NCI-H2029 treated with DMSO at 0.1 percent for 48 hours (cell line): Measurements from ENCODE around the gene RETREG2.

Experiments
- DNase-seq: peaks from one replicate; lab custom pipeline; 2025; lab: John Stamatoyannopoulos, UW

Gene RETREG2

DNA sequence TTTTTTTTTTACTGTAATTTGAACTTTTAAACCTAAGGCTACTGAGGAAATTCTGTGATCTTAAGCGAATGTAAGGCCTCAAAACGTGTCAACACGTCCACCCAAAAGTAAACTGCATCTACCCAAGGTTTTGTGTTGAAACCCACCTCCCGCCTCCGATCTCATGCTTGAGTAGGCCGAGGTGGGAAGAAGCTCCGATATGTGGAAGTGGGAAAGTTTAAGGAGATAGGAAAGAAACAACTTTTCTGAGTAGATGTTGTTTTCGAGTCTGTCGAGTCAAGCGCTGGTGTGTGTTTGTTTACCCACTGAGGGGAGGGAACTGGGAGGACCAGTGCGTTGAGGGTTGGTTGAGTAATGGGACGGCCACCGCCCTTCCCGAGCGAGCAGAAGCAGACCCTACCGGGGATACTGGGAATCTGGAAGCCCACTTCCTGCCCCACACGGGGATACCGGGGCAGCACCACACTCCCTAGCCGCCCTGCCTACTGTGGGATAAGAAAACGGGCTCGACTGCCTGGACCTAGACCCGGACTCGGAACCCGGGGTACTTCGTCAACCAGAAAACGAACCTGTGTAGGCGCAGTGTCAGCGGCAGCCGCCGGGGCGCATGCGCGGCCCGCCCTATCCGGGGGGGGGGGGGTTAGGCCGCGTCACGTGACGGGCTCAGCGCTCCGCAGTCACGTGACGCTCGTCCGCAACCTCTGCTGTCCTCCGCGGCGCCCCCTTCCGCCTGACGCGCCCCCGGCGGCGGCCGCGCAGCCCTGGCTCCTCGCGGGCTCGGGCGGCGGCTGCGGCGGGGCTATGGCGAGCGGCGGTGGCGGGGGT is at the start of gene RETREG2:
TSS of gene RETREG2 (plus strand) at position 724 of the 825 bp plus-strand sequence. CDS start at position 802, 78 bp downstream.
- DNase-seq, result peak; percentile 88

DNA sequence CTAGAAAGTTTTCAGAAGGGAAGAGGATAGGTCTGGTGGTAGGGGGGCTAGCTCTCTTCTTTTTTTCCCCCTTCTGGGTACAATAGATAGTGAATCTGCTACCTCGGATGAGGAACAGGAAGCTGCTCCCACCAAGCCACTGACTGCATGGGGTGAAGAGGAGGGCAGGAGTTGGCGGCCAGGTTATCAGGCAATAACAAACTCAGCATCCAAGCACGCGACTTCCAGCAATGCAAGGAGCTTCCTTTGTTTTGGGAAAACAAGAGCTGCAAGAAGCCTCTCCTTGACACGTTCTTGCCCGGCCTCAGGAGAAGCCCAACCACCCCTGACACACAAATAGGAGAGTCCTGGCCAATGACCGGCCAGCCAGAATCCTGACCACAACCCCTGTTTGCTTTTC is 49.7 kb upstream of the RETREG2 start:
- no peak for DNase-seq

DNA sequence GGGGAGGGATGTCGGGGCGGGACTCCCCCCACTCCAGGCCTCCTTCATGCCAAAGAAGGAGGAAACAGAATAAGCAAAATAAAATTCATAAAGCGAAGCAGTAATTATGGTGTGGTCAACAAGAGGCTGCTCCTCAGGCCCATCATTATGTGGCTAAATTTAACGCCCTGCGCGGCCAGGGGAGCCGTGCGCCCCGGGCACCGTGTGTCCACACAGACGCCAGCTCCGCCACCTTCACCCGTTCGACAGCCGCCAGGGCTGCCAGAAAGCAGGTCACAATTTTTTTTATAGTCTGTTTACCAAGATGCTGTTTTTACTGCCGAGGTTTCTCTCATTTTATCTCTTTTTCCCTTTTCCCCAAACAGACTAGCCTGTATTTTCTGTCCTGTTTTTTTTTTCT is 48.5 kb upstream of the RETREG2 start:
- no peak for DNase-seq

- no peak for DNase-seq
Measured at GRCh38 chr2:219131327-219131726, 46.7 kb upstream of the RETREG2 start.

GRCh38 chr2:219131744-219132143 is 46.3 kb upstream of the RETREG2 start:
- no peak for DNase-seq

GRCh38 chr2:219133976-219134375 is 44.1 kb upstream of the RETREG2 start:
- no peak for DNase-seq

DNA sequence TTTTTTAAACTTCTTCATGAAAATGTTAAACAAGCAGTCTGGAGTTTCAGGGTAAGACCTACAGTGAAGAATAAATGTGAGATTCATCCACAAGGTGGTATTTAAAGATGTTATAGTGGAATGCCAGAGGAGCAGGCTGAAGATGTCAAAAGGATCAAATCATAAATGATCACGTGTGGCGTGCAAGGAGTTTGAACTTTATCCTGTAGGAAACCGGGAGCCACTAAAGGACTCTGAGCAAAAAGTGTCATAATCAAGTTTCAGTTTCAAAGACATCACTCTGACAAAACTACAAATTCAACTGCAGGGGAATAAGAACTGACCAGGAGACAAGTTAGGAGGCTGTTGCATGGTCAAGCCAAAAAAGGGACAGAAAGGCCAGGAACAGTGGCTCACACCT is 37.4 kb upstream of the RETREG2 start:
- no peak for DNase-seq

DNA sequence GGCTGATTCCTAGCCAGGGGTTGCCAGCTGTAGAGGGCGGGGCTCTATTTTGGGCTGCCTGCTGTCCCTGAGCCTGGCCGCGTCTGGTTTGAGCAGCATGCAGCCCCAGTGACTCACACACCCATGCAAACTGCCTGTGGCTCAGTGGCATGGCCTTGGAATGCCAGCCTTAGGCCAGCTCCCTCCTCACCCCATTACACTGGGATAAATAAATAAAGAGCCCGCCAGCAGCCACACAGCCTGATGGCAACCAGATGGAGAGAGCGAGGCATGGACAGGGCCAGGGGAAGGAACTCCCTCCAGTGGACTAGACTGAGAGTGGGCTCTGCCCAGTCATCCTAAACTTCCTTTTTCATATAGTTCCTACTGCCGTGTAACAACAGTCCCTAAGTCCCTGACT is 35.7 kb upstream of the RETREG2 start:
- no peak for DNase-seq

- DNase-seq, result peak; percentile 49
Measured at GRCh38 chr2:219149667-219150066, 28.4 kb upstream of the RETREG2 start.

DNA sequence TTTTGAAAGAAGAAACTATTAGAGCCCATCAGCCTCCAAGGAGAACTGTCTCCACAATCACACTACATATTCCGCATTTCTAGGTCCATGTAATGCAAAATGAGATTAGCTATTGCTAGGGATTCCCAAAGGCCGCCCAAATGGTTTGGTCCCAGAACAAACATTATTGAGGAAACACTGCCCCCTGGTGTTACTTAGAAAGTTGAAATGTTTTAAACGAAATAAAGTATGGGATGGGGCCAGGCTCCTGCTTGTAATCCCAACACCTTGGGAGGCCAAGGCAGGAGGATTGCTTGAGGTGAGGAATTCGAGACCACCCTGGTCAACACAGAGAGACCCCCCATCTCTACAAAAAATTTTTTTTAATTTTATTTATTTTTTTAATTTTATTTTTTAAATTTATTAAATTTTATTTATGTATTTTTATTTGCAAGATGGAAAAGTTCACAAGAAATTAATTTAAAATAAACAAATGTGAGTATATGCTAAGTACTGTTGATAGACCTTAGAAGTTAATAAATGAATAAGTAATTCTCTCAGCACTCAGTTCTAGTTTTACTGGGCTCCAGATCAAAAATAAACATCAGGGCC is 22.9 kb upstream of the RETREG2 start:
- DNase-seq, result peak; percentile 87

DNA sequence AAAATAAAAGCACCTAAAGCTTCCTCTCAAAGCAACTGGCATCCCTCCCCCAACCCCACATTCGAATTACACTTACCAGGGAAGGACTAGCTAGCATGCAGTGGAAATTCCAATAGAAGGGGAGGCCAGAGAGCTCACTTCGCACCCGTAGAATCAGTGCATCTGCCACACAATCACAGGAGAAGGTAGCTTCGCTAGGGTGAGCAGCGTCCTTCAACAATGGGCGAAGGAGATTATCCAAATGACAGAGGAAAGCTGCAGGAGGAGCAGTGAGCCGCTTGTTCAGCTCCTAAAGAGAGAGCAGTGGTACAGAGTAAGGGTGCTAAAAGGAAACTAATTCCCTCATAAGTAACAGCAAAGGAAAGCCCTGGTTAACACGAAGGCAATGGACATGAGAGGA is 20.7 kb upstream of the RETREG2 start:
- no peak for DNase-seq

DNA sequence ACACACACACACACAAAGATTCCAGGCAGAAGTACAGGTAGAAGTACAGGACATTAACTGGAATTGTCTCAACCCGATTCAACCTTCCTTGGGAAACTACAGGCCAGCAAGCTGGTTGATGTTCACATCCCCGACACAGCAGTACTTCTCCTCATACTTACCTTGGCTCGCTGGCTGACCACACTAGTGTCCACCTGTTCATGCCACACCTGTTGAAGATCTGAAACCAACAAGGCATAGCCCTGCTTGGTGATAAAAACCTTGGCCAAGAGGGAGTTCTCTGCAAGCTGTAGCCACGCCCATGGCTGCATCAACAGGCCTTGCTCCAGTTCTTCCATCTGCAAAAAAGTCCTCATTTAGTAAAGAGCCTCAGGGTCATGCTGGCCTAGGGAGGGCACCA is 20.1 kb upstream of the RETREG2 start:
- no peak for DNase-seq

DNA sequence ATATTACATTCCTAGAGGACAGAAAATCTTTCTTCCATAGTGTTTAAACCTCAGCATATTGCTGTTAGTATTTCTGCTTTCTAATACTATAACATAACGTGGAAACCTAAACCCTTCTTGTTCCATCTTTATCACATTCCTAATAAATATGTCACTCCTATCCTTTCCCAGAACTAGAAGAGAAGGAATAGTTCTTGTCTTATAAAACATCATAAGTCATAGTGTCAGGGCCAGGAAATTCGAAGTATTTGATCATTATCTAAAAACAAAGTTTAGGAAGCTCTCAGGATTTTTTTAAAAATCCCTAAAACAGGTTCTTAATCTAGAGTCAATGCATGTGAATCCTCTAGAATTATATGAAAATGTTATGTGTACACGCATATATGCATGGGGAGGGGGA is 19.5 kb upstream of the RETREG2 start:
- DNase-seq, result no peak

- DNase-seq, result no peak
Measured at GRCh38 chr2:219159771-219160185, 18.3 kb upstream of the RETREG2 start.

GRCh38 chr2:219160186-219161017 is 17.7 kb upstream of the RETREG2 start, which contains the start of gene NHEJ1:
Gene NHEJ1 (minus strand): TSS chr2:219160815. CDS start chr2:219158362, 2,453 bp downstream.
- peak; percentile 77 for DNase-seq

GRCh38 chr2:219161097-219161496 is 17.0 kb upstream of the RETREG2 start:
- DNase-seq, result no peak

DNA sequence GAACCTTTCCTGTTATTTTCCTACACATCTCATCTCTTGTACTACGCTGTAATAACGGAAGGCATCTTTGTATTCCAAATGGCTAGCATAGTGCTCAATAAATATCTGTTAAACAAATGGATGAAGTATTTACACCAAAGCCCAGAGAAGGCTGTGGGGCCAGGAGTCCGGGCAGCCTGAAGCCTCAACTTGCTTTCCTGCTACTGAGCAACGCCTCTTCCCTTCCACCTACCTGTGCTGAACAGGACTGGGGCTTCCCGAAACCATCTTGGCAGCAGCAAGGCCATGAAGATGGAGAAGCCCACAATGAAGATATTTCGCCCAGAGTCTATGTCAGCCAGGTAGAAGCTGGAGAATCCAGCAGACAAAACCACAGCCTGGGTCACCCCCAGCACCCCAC is 14.9 kb upstream of the RETREG2 start:
- DNase-seq, result no peak

DNA sequence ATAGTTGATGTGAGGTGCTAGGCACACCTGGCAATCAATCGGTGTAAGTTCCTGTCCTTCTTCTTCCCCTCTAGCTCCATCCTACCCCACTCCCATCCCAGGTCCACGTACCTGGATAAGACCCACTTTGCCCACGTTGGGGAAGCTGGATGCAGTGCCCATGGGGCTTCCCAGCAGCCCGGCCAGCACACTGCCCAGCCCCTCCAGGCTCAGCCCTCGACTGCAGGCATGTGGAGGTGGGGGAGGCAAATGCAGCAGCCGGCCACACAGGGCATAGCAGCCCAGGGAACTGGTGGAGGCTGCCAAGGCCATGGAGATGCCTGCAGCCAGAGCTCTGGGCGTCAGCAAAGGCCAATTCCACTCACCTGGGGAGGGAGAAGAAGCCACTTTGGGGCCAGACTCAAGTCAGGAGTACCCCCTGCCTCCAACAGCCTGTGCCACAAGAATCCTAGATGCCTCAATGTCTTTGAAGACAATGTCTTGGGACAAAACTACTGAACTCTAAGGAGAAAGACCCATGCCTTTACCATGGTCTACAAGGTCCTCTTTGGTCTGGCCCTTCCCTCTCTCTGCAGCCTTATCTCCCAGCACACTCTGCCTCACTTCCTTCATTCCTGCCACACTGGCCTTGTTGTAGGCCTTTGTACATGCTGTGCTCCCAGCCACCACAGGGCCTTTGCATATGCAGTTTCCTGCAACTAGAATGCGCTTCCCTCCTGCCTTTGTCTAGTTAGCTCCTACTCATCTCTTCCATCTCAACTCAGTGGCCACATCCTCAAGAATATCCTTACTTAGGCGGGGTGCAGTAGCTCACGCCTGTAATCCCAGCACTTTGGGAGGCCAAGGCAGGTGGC is 12.8 kb upstream of the RETREG2 start:
- no peak for DNase-seq

GRCh38 chr2:219167997-219168396 is 10.1 kb upstream of the RETREG2 start:
- no peak for DNase-seq

- no peak for DNase-seq
Measured at GRCh38 chr2:219168526-219168925, 9.5 kb upstream of the RETREG2 start.

GRCh38 chr2:219168932-219169331 is 9.1 kb upstream of the RETREG2 start:
- no peak for DNase-seq
